GM13976 (cell line): Measurements from ENCODE around the gene DSG3.

Experiments
- DNase-seq: peaks from one replicate; pipeline ENCODE4 v3.0.0; 2012; ENCODE audit warnings: low spot score
- in situ Hi-C: fragments of 300-500 bp; cut with MboI; formaldehyde crosslinking; loops from one replicate; pipeline ENCODE4 v1.12.0; 2022; ENCODE audit warnings: low sequenced_read_pairs, mixed read lengths, inconsistent platforms; ENCODE audit not compliant: unreplicated experiment
- TF ChIP-seq, protein P1 (sequence below): IDR thresholded peaks from 2 replicates; pipeline ENCODE4 v1.5.1; 2012; ENCODE audit warnings: borderline replicate concordance, mild to moderate bottlenecking; ENCODE audit not compliant: insufficient read depth; ENCODE audit errors: extremely low read depth, missing control alignments, control extremely low read depth

The DSG3 gene

DNA sequence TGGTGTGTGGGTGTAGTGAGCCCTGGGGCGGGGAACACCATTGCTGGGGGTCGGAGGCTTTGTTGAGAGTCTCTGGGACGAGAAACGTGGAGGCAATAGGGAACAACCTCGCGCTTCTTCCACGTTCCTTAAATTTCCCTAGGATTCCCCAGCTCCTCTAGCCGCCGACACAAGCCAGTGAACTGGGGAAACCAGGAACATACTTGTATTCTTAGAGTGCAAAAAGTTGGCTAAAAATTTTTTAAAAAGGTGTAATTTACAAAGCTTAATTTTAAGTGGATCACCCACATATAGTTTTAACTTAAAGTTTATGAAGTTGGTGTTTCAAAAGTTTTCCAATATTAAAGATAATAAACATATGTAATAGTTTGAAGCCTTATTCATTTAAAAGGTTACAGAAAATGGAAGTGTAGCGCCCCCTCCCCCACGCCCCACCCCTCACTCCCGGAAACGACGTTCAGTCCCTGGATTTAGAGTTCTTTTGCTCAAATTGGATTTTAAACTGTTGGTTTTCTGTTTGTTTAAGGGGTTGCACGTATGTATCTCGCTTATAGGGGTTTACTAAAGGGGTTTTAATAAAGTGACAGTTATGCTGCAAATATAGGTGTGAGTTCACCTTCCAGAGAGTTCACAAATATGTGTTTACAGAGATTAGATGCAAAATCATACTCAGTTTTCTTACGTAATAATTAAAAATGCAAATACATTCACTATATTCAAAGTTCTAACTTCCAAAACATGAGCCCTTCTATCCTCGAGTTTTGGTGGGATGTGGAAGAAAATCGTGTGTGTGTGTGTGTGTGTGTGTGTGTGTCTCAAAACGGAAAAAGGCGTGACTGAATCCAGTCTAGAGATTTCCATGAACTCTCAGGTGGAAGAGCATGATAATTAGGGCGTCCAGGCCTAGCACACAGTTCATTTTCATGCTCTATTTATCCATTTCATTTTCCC, 51.3 kb downstream of the DSG3 start:
- no peak for DNase-seq
- TF ChIP-seq, protein P1, sequence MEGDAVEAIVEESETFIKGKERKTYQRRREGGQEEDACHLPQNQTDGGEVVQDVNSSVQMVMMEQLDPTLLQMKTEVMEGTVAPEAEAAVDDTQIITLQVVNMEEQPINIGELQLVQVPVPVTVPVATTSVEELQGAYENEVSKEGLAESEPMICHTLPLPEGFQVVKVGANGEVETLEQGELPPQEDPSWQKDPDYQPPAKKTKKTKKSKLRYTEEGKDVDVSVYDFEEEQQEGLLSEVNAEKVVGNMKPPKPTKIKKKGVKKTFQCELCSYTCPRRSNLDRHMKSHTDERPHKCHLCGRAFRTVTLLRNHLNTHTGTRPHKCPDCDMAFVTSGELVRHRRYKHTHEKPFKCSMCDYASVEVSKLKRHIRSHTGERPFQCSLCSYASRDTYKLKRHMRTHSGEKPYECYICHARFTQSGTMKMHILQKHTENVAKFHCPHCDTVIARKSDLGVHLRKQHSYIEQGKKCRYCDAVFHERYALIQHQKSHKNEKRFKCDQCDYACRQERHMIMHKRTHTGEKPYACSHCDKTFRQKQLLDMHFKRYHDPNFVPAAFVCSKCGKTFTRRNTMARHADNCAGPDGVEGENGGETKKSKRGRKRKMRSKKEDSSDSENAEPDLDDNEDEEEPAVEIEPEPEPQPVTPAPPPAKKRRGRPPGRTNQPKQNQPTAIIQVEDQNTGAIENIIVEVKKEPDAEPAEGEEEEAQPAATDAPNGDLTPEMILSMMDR, result no peak
- in situ Hi-C loops, result no loop called here

DNA sequence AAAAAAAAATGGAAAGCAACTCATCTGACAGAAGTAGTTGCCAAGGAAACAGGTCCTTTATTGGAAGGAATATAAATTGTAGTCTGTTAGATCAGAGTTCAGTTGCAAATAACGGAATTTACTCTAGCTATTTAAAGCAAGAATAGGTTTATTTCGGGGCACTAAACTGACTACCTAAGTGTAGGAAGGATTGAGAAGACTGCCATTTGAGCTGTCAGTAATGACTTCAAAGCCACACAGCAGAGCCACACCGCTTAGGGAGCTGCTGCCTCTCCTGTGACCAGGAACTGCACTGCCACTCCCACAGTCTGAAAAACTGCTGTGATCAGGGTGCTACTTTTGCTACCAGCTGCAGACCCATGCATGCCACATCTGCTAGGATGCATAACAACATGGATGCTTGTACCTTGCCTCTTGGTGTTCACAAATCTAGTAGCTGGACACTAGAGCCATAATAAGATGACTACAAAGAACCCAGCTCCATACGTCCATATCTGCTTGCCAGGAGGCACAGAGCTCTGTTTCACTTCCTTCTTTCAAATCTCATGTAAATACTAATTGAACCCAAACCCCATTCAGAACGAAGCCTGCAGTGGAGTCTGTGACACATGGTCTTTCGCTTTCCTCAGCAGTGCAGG, 52.6 kb downstream of the DSG3 start:
- in situ Hi-C loops, result no loop called here
- peak; percentile 55 for DNase-seq
- TF ChIP-seq, protein P1, result no peak

DNA sequence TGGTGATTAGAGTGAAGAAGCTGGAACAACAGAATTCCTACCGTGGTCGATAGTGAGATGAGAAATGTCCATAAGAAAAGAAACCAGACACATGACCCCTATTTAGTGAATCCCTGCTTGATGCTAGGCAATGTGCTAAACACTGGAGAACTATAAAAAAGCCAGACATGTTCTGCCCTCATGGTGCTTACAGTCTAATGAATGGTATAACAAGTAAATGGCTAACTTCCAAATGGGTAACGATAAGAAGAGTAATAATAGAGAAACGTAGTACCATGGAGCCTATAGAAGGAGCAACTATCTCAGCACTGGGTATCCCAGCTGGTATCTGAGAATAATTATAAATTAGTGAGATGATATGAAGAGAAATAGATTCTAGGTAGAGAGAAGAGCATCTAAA, 55.5 kb downstream of the DSG3 start:
- in situ Hi-C loops, result no loop called here
- no peak for DNase-seq
- TF ChIP-seq, protein P1, result no peak

DNA sequence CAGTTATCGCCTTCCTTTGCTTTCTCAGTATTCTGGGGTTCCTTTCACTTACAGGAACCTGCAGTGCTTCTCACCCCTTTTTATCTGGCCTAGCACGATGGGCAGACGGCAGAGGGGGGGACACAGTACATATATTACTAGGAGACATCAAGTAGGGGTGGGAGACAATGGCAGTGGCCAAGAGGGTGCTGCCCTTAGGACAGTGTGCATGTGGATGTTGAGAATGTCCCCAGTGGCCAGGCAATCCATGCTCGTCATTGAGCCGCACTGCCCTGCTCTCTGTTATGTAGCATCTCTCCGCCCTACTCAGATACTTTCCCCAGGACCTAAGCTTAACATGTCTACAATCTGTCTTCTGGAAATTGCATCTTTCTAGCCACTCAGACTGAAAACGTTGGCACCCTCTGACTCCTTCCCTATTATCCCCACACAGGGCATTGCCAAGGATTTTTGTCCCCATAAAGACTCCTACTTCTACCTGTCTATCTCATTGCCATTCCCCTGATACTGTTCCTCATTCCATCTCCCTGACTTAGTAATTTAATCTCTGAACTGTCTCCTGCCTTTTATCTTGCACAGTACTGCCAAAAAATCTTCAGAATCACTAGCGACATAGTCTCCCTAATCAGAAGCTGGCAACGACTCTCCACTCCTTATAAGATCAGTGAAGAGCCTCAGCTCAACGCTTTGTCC, 57.1 kb downstream of the DSG3 start:
- in situ Hi-C loops, result no loop called here
- TF ChIP-seq, protein P1, result no peak
- DNase-seq, result no peak

DNA sequence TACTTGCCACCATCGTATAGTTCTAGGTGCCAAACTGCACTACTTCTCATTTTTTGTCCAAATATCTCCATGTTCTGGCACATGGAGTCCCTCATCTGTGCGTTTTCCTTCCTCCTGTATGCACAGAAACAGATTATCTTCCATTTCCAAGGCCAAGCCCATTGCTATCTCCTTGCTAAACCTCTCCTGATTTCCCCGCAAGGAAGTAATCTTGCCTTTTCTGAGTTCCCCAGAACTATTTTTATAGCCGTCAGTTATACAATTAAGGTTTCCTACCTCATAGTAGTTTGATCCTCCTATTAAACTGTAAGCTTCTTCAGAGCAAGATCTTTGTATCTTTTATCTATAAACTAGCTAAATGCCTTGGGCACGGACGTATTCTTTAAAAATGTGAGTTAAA, 57.6 kb downstream of the DSG3 start:
- in situ Hi-C loops, result no loop called here

More for the DNA sequence above, 57.6 kb downstream of the DSG3 start:
- TF ChIP-seq, protein P1, result no peak
- no peak for DNase-seq
